SK-N-SH treated with all-trans-retinoic acid at 6 μM for 48 hours (cell line): ENCODE measurements around the gene GATAD2A.

Experiments used
- ATAC-seq: fragments of 200-7000 bp; cut with Tn5 transposase; 3 replicates; pipeline ENCODE4 v1.9.1; 2020; ENCODE audit warnings: mild to moderate bottlenecking, moderate library complexity
- ARNTL ChIP-seq: fragments of 450-650 bp; formaldehyde crosslinking; IDR thresholded peaks from 2 replicates; pipeline ENCODE4 v1.5.0; 2020; ENCODE audit warnings: low read depth, mild to moderate bottlenecking, moderate library complexity, borderline replicate concordance
- BACH2 ChIP-seq: fragments of 250-450 bp; sonication (Bioruptor Pico); IDR thresholded peaks from 2 replicates; pipeline ENCODE4 v1.9.0; 2021; ENCODE audit warnings: mild to moderate bottlenecking, borderline replicate concordance
- CSDC2 ChIP-seq: fragments of 250-450 bp; sonication (Bioruptor Pico); IDR thresholded peaks from 2 replicates; pipeline ENCODE4 v1.5.0; 2020; ENCODE audit warnings: mild to moderate bottlenecking, moderate library complexity
- ESRRG ChIP-seq: fragments of 250-450 bp; sonication (Bioruptor Pico); IDR thresholded peaks from 2 replicates; pipeline ENCODE4 v1.6.1; 2021; ENCODE audit warnings: mild to moderate bottlenecking
- GLIS3 ChIP-seq: fragments of 250-450 bp; sonication (Bioruptor Pico); IDR thresholded peaks from 2 replicates; pipeline ENCODE4 v1.5.0; 2020; ENCODE audit warnings: mild to moderate bottlenecking, moderate library complexity
- ISL1 ChIP-seq: fragments of 250-450 bp; sonication (Bioruptor Pico); IDR thresholded peaks from 2 replicates; pipeline ENCODE4 v2.1.2; 2022; ENCODE audit warnings: mild to moderate bottlenecking, moderate library complexity
- PATZ1 ChIP-seq: fragments of 250-450 bp; sonication (Bioruptor Pico); IDR thresholded peaks from 2 replicates; pipeline ENCODE4 v1.8.0; 2020; ENCODE audit warnings: mild to moderate bottlenecking, moderate library complexity, borderline replicate concordance
- PPARA ChIP-seq: fragments of 250-450 bp; sonication (Bioruptor Pico); IDR thresholded peaks from 2 replicates; pipeline ENCODE4 v1.5.0; 2020; ENCODE audit warnings: mild to moderate bottlenecking, borderline replicate concordance
- SNAI2 ChIP-seq: fragments of 250-450 bp; sonication (Bioruptor Pico); IDR thresholded peaks from 2 replicates; pipeline ENCODE4 v1.5.0; 2020; ENCODE audit warnings: mild to moderate bottlenecking, moderate library complexity
- TCF4 ChIP-seq: fragments of 250-450 bp; sonication (Bioruptor Pico); IDR thresholded peaks from 2 replicates; pipeline ENCODE4 v1.8.0; 2021; ENCODE audit warnings: mild to moderate bottlenecking, moderate library complexity, borderline replicate concordance
- TOX ChIP-seq: fragments of 250-450 bp; sonication (Bioruptor Pico); IDR thresholded peaks from 2 replicates; pipeline ENCODE4 v1.8.0; 2021; ENCODE audit warnings: mild to moderate bottlenecking, moderate library complexity, borderline replicate concordance
- TSHZ2 ChIP-seq: fragments of 250-450 bp; sonication (Bioruptor Pico); IDR thresholded peaks from 2 replicates; pipeline ENCODE4 v1.5.0; 2020; ENCODE audit warnings: mild to moderate bottlenecking, moderate library complexity
- ZC3H10 ChIP-seq: fragments of 250-450 bp; sonication (Bioruptor Pico); IDR thresholded peaks from 2 replicates; pipeline ENCODE4 v1.5.1; 2021; ENCODE audit warnings: mild to moderate bottlenecking, moderate library complexity
- ZFP3 ChIP-seq: fragments of 250-450 bp; sonication (Bioruptor Pico); IDR thresholded peaks from 2 replicates; pipeline ENCODE4 v1.5.0; 2020; ENCODE audit warnings: mild to moderate bottlenecking, moderate library complexity
- ZFP30 ChIP-seq: fragments of 450-650 bp; formaldehyde crosslinking; IDR thresholded peaks from 2 replicates; pipeline ENCODE4 v1.5.0; 2022; ENCODE audit warnings: mild to moderate bottlenecking, moderate library complexity
- ZNF565 ChIP-seq: fragments of 450-650 bp; formaldehyde crosslinking; conservative IDR thresholded peaks from 2 replicates; pipeline ENCODE4 v1.5.0; 2020; ENCODE audit warnings: low read depth, mild to moderate bottlenecking, moderate library complexity
- TF ChIP-seq, protein P1 (sequence below): fragments of 250-450 bp; sonication (Bioruptor Pico); IDR thresholded peaks from 2 replicates; pipeline ENCODE4 v1.5.1; 2021; ENCODE audit warnings: mild to moderate bottlenecking, moderate library complexity

The GATAD2A gene

DNA sequence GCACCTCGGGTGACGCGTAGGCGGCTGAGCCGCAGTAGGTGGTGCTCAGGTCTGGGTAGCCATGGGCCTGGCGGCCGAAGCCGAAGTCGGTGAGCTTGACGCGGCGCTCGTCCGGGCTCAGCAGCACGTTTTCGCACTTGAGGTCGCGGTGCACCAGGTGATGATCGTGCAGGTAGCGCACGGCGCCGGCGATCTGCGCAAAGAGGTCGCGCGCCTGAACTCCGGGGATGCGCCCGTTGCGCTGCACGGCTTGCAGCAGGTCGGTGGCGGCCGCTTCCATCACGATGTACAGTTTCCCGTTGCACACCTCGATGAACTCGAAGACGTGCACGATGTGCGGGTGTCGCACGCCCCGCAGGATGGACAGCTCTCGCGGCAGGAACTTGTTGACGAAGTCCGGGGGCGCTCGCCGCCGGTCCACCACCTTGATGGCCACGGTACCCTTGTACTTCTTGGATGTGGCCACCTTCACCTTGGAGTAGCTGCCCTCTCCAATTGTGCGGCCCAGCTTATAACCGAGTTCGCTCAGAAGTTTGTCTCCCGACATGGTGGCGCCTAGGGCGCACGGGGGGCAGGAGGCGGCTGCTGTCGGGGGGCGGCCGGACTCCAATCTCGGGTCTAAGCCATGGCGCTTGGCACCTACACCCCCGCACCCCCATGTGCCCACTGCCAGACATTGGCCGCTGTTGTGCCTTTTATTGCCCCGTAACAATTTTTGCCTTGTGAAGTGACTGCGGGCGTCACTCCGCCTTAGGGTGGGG is 109.6 kb downstream of the GATAD2A start, which contains the start of gene TSSK6:
TSSK6 (minus strand) TSS at position 668 of the 761 bp plus-strand sequence; CDS start at position 547, 121 bp downstream.
- no peak for TF ChIP-seq TSHZ2 (CRISPR knock-in tag)
- TF ChIP-seq GLIS3 (CRISPR knock-in tag) = no peak
- ATAC-seq = no peak

- peak; percentile 94 for ATAC-seq
- TF ChIP-seq ZFP3 (CRISPR knock-in tag) = 0 out of 2 replicates have a peak, but pooled peaks have one; percentile 10
- TF ChIP-seq TCF4 (CRISPR knock-in tag) = no peak
- TF ChIP-seq SNAI2 (CRISPR knock-in tag) = no peak
- TF ChIP-seq TSHZ2 (CRISPR knock-in tag) = no peak
- no peak for TF ChIP-seq CSDC2 (CRISPR knock-in tag)
- TF ChIP-seq BACH2 (CRISPR knock-in tag) = no peak
These were observed 110.4 kb downstream of the GATAD2A start, which contains the start of gene NDUFA13 for GRCh38 chr19:19515642-19516519. Gene NDUFA13, plus strand, starts transcription at chr19:19516225. Its CDS starts 14 bp downstream, at chr19:19516239.

DNA sequence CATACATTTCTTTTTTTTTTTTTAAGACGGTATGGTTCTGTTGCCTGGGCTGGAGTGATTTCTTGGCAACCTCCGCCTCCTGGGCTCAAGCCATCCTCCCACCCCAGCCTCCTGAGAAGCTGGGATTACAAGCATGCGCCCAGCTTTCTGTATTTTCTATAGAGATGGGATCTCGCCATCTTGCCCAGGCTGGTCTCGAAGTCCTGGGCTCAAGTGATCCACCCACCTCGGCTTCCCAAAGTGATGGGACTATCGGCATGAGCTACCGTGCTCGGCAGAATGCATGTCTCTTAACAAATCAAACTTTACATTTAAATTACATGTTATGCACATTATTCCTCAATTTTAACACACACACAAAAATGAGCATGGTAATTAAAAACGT is 111.8 kb downstream of the GATAD2A start:
- TF ChIP-seq ZC3H10 (CRISPR knock-in tag) (no peak), ISL1 (no peak)
- ATAC-seq = no peak

- TF ChIP-seq, protein P1, sequence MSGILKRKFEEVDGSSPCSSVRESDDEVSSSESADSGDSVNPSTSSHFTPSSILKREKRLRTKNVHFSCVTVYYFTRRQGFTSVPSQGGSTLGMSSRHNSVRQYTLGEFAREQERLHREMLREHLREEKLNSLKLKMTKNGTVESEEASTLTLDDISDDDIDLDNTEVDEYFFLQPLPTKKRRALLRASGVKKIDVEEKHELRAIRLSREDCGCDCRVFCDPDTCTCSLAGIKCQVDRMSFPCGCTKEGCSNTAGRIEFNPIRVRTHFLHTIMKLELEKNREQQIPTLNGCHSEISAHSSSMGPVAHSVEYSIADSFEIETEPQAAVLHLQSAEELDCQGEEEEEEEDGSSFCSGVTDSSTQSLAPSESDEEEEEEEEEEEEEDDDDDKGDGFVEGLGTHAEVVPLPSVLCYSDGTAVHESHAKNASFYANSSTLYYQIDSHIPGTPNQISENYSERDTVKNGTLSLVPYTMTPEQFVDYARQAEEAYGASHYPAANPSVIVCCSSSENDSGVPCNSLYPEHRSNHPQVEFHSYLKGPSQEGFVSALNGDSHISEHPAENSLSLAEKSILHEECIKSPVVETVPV (CRISPR knock-in tag) = no peak
- TF ChIP-seq PPARA (CRISPR knock-in tag) (no peak), ISL1 (no peak), TOX (CRISPR knock-in tag) (no peak), ZC3H10 (CRISPR knock-in tag) (no peak), ESRRG (CRISPR knock-in tag) (no peak), CSDC2 (CRISPR knock-in tag) (no peak), SNAI2 (CRISPR knock-in tag) (no peak), ARNTL (CRISPR knock-in tag) (no peak), PATZ1 (CRISPR knock-in tag) (no peak), TCF4 (CRISPR knock-in tag) (no peak), ZFP30 (CRISPR knock-in tag) (no peak), ZNF565 (no peak), ZFP3 (CRISPR knock-in tag) (no peak)
- no peak for ATAC-seq
These were observed 115.5 kb downstream of the GATAD2A start for GRCh38 chr19:19520989-19521388.
